ENCODE results near the gene STARD9.
A peak's percentile ranks its signal among the peaks of the same experiment; 100 is the strongest.

Gene STARD9

DNA sequence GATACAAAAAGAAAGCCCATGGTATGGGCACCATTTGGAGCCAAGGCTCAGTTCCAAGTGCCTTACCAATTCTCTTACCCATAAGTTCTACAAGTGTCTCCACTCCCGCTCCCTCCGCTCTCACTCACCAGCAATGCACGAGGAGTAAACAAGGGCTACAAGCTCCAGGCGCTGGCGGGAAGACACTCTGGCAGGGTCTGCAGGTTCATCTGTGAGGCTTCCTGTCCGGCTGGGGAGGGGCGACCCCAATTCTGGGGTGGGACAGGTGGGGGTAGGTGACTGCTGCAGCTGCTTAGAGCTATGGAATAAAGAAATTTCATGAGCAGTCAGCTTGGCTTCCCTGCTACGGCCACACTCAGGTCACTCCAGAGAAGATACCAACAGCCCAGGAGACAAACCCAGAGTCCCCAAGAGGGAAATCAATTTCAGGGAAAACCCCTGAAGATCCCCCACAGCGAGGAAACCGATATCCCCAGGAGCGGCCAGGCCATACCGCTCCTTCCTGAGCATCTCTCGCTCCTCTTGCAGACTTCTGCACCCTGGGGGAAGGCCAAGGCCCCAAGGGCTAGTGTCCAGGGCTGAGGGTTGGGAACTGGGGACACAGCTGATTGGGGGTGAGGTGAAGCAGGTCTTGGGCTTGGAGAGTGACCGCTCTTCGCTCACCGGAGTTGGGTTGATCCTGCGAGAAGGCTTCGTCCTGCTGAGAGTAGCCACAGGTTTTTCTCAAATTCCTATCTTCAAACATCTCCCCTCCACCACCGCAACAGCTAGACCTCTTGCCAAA, 160.2 kb downstream of the STARD9 start:
- TF ChIP-seq CTCF (IDR thresholded peaks at IDR 0.05): no peak
- Histone ChIP-seq H3K36me3 (peaks cover 38% of the 10 kb centered on the region), H3K4me3 (ENCODE audit: low read depth in 1 of 2, low read length in 1 of 2) (peak overlapping the region; percentile 77 to 92), H3K9me3 (no peaks in the 10 kb centered on the region), H3K27ac (no peak overlapping the region), H3K4me1 (ENCODE audit: control insufficient read depth in 1 of 2, insufficient read depth in 1 of 2, low read depth in 1 of 2, low read length in 1 of 2) (peaks cover 13 to 14% of the 10 kb centered on the region in 2 experiments), H3K27me3 (no peaks in the 10 kb centered on the region)

DNA sequence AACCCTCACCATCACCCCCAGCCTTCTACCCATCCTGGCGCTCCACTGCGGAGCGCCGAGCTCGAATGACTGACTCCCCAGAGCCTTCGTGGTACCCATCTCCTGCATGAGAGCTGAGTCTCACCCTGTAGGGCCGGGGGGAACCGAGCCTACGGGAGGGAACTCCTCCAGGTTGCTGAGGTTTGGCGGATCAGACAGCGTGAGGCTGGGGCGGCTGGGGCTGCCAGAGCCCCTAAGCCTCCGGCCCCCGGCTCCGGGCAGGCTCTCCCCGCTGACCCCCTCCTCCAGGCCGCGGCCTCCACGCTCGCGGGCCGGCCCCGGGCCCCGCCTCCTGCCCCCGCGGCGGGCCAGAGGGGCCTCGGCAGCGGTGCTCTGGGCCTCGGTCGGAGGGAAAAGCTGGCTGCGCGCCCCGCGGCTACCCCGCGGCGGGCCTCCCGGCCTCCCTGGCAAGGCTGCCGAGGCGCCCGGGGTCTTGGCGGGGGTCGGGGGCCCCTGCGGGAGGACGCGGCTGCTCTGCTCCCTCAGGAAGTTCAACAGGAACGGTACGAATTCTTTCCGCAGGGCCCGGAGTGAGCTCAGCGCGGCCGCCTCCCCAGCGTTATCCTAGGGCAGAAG, 160.9 kb downstream of the STARD9 start:
- peaks cover 13 to 14% of the 10 kb centered on the region in 2 experiments for H3K4me1 ChIP-seq (ENCODE audit: control insufficient read depth in 1 of 2, insufficient read depth in 1 of 2, low read depth in 1 of 2, low read length in 1 of 2)
- peak overlapping the region; percentile 76 for H3K27ac ChIP-seq
- peak overlapping the region; percentile 77 to 92 for H3K4me3 ChIP-seq (ENCODE audit: low read depth in 1 of 2, low read length in 1 of 2)
- H3K36me3 ChIP-seq: peaks cover 31% of the 10 kb centered on the region
- no peaks in the 10 kb centered on the region for H3K27me3 ChIP-seq
- H3K9me3 ChIP-seq: no peaks in the 10 kb centered on the region
- no peak for TF ChIP-seq CTCF (IDR thresholded peaks at IDR 0.05)

- Histone ChIP-seq H3K4me3 (ENCODE audit: low read depth in 1 of 2, low read length in 1 of 2) (peak within 1 kb of the TSS; percentile 77 to 92), H3K36me3 (peaks cover 25% of the 10 kb centered on the region), H3K9me3 (no peaks in the 10 kb centered on the region), H3K27me3 (no peaks in the 10 kb centered on the region), H3K27ac (peak within 1 kb of the TSS; percentile 76), H3K4me1 (ENCODE audit: control insufficient read depth in 1 of 2, insufficient read depth in 1 of 2, low read depth in 1 of 2, low read length in 1 of 2) (peaks cover 13 to 14% of the 10 kb centered on the region in 2 experiments)
- TF ChIP-seq CTCF (IDR thresholded peaks at IDR 0.05): peak; percentile 45
These were observed 161.6 kb downstream of the STARD9 start, which contains the start of gene CDAN1 for GRCh38 chr15:42736793-42737528. CDAN1 (minus strand) TSS chr15:42737128; CDS start chr15:42737102, 26 bp downstream.

GRCh38 chr15:42737529-42738328, 162.3 kb downstream of the STARD9 start:
- H3K27ac ChIP-seq: peak overlapping the region; percentile 76
- H3K36me3 ChIP-seq: peaks cover 17% of the 10 kb centered on the region
- no peaks in the 10 kb centered on the region for H3K27me3 ChIP-seq
- H3K4me3 ChIP-seq (ENCODE audit: low read depth in 1 of 2, low read length in 1 of 2): peak overlapping the region; percentile 77 to 92
- no peaks in the 10 kb centered on the region for H3K9me3 ChIP-seq
- H3K4me1 ChIP-seq (ENCODE audit: control insufficient read depth in 1 of 2, insufficient read depth in 1 of 2, low read depth in 1 of 2, low read length in 1 of 2): peaks cover 13 to 14% of the 10 kb centered on the region in 2 experiments
- TF ChIP-seq CTCF (IDR thresholded peaks at IDR 0.05): no peak

GRCh38 chr15:42741710-42742109, 166.3 kb downstream of the STARD9 start:
- Histone ChIP-seq H3K9me3 (no peaks in the 10 kb centered on the region), H3K27ac (no peak overlapping the region), H3K27me3 (no peaks in the 10 kb centered on the region), H3K4me1 (ENCODE audit: control insufficient read depth in 1 of 2, insufficient read depth in 1 of 2, low read depth in 1 of 2, low read length in 1 of 2) (peaks cover 5 to 6% of the 10 kb centered on the region in 2 experiments), H3K36me3 (peaks cover 7% of the 10 kb centered on the region), H3K4me3 (ENCODE audit: low read depth in 1 of 2, low read length in 1 of 2) (no peak overlapping the region)
- TF ChIP-seq CTCF (IDR thresholded peaks at IDR 0.05): no peak
